Activated CD4-positive, alpha-beta T cell treated with anti-CD3 and anti-CD28 coated beads, Interleukin-2, amount 50 U/mL, for 24 hours (primary cell): ENCODE measurements around the gene TMEM215.

Experiments
- DNase-seq, 2 donors: peaks; one replicate each; pipeline ENCODE4 v3.0.0-alpha.2; 2020; ENCODE audit warnings: low read depth in 1 of 2, low spot score in 1 of 2

Gene TMEM215

GRCh38 chr9:32832346-32832745 lies 49.0 kb downstream of the TMEM215 start:
- DNase-seq = no peak
